ENCODE results near the gene NCK2.

DNA sequence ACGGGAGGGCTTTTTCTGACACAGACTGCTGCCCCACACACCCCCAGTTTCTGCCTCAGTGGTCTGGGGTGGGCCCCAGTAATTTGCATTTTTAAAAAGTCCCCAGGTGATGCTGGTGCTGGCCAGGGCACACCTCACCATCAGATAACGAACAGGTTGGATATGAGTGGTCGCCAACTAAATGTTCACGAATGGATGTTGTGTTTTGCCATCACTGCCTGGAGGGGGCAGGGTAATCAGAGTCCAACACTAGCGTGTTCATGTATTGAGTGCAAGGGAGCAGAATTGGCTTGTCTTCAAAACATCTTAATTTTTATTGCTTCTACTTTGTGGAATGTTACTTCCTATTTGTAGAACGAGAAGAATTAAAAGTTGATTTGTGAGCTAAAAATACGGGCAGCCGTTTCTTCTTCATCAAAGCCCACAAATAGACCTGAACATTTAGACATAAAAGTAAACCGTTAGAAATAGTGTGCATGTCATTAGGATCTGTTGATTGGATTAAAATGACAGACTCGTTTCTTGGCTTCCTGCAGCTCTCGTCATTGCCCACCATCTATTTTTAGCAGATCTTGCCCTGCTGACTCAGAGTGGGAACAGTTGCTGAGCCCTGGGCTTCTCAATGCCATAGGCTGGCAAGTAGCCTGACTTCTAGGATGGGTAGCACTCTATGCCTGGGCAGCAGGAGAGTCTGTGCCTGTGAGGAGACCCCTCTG lies 45.2 kb downstream of the NCK2 start:
- TF ChIP-seq, protein P1, sequence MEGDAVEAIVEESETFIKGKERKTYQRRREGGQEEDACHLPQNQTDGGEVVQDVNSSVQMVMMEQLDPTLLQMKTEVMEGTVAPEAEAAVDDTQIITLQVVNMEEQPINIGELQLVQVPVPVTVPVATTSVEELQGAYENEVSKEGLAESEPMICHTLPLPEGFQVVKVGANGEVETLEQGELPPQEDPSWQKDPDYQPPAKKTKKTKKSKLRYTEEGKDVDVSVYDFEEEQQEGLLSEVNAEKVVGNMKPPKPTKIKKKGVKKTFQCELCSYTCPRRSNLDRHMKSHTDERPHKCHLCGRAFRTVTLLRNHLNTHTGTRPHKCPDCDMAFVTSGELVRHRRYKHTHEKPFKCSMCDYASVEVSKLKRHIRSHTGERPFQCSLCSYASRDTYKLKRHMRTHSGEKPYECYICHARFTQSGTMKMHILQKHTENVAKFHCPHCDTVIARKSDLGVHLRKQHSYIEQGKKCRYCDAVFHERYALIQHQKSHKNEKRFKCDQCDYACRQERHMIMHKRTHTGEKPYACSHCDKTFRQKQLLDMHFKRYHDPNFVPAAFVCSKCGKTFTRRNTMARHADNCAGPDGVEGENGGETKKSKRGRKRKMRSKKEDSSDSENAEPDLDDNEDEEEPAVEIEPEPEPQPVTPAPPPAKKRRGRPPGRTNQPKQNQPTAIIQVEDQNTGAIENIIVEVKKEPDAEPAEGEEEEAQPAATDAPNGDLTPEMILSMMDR (conservative IDR thresholded peaks at IDR 0.05; ENCODE audit: low read length), result peak; percentile 69
- TF ChIP-seq EZH2phosphoT487 (IDR thresholded peaks at IDR 0.05; ENCODE audit: borderline replicate concordance), result no peak

Measured in Loucy (cell line).